Measurements from ENCODE around the gene CDK5RAP1. TPM values are rescaled to one million over a fixed set of nuclear protein-coding genes. Genes with fewer than 3 reads are reported as not detected.
"Not testable (repeated sequence)": the region's sequence is repeated elsewhere in the genome, so short reads cannot be mapped to it uniquely, and the experiment has no call there.

The CDK5RAP1 gene
- total RNA-seq, 1 donor from 2014 or later, result 26.6 TPM

- H3K4me3 ChIP-seq, result no peak overlapping the region
- ATAC-seq, result no peak
Measured at GRCh38 chr20:33394718-33395117, 6.6 kb downstream of the CDK5RAP1 start.

GRCh38 chr20:33393609-33394008 is 7.7 kb downstream of the CDK5RAP1 start:
- no peaks in the 10 kb centered on the region for H3K9me3 ChIP-seq
- no peak overlapping the region for H3K4me3 ChIP-seq
- H3K27ac ChIP-seq, result no peak overlapping the region
- H3K27me3 ChIP-seq, result no peaks in the 10 kb centered on the region
- intact Hi-C loops (cut with DNase I), result no loop called here
- no peak for ATAC-seq
- no peak for TF ChIP-seq CTCF (IDR thresholded peaks at IDR 0.05)
- H3K4me1 ChIP-seq, result no peaks in the 10 kb centered on the region
- H3K36me3 ChIP-seq, result peaks cover 59% of the 10 kb centered on the region
- no peak for DNase-seq

More at GRCh38 chr20:33394718-33395117, 6.6 kb downstream of the CDK5RAP1 start:
- DNase-seq, result no peak
- intact Hi-C loops (cut with DNase I), result no loop called here
- Histone ChIP-seq H3K27me3 (no peaks in the 10 kb centered on the region), H3K4me1 (peaks cover 5% of the 10 kb centered on the region), H3K27ac (no peak overlapping the region), H3K9me3 (no peaks in the 10 kb centered on the region), H3K36me3 (peaks cover 57% of the 10 kb centered on the region)
- no peak for TF ChIP-seq CTCF (IDR thresholded peaks at IDR 0.05)

GRCh38 chr20:33391722-33392415 is 9.4 kb downstream of the CDK5RAP1 start:
- no peaks in the 10 kb centered on the region for H3K27me3 ChIP-seq
- H3K9me3 ChIP-seq, result no peaks in the 10 kb centered on the region
- DNase-seq (no peak), ATAC-seq (no peak)
- no peak overlapping the region for H3K4me3 ChIP-seq
- no peaks in the 10 kb centered on the region for H3K4me1 ChIP-seq
- no peak for TF ChIP-seq CTCF (IDR thresholded peaks at IDR 0.05)
- H3K36me3 ChIP-seq, result peaks cover 69% of the 10 kb centered on the region
- H3K27ac ChIP-seq, result no peak overlapping the region
- intact Hi-C loops (cut with DNase I), result no loop called here

- H3K9me3 ChIP-seq; H3K4me3 ChIP-seq; DNase-seq; H3K27me3 ChIP-seq; H3K4me1 ChIP-seq; intact Hi-C loops (cut with DNase I); H3K27ac ChIP-seq; ATAC-seq: not testable (repeated sequence)
- H3K36me3 ChIP-seq, result peaks cover 79% of the 10 kb centered on the region
Measured at GRCh38 chr20:33389326-33389725, 12.0 kb downstream of the CDK5RAP1 start.

GRCh38 chr20:33388268-33388667 is 13.1 kb downstream of the CDK5RAP1 start:
- Histone ChIP-seq H3K27me3 (no peaks in the 10 kb centered on the region), H3K4me3 (no peak overlapping the region), H3K9me3 (no peaks in the 10 kb centered on the region), H3K27ac (no peak overlapping the region), H3K36me3 (peaks cover 79% of the 10 kb centered on the region), H3K4me1 (no peaks in the 10 kb centered on the region)
- ATAC-seq (no peak), DNase-seq (no peak)
- no peak for TF ChIP-seq CTCF (IDR thresholded peaks at IDR 0.05)
- intact Hi-C loops (cut with DNase I), result no loop called here

GRCh38 chr20:33387177-33387576 is 14.1 kb downstream of the CDK5RAP1 start:
- Histone ChIP-seq H3K4me3 (no peak overlapping the region), H3K27me3 (no peaks in the 10 kb centered on the region), H3K27ac (no peak overlapping the region), H3K36me3 (peaks cover 81% of the 10 kb centered on the region), H3K4me1 (no peaks in the 10 kb centered on the region), H3K9me3 (no peaks in the 10 kb centered on the region)
- TF ChIP-seq CTCF (IDR thresholded peaks at IDR 0.05), result no peak
- intact Hi-C loops (cut with DNase I), result no loop called here
- no peak for DNase-seq
- no peak for ATAC-seq

All from upper lobe of right lung (tissue), 1 donor.